HCT116 (cell line): ENCODE data around the gene AVP. TPM values are rescaled to one million over a fixed set of nuclear protein-coding genes. Genes with fewer than 3 reads are reported as not detected.

Source experiments
- ATAC-seq: fragments of 200-7000 bp; cut with Tn5 transposase; 2 replicates; pipeline ENCODE4 v1.9.1; 2020; ENCODE audit warnings: mild to moderate bottlenecking, moderate library complexity
- BruUV-seq: library from RNA; stranded (reverse); fragments of 400-500 nt; replicated peaks from 2 replicates; lab custom pipeline; 2021; lab: Mats Ljungman, UMichigan
- CTCF ChIA-PET: fragments of 300-600 bp; sonication (Branson Sonifier 250); formaldehyde crosslinking; loops from one replicate; lab custom pipeline; 2021; ENCODE audit warnings: antibody characterized with exemption; lab: Charles Lee
- POLR2A ChIA-PET: fragments of 300-600, 350-600 bp; sonication (Branson Sonifier 250); formaldehyde crosslinking; loops from one replicate; lab custom pipeline; 2021; ENCODE audit warnings: antibody characterized with exemption; lab: Charles Lee
- RAD21 ChIA-PET, 2 experiments: fragments of 300-600 bp; sonication (Branson Sonifier 250); formaldehyde crosslinking; loops; one replicate each; lab custom pipeline; 2023; ENCODE audit warnings: low total read pairs in 2 of 2; ENCODE audit not compliant: uncharacterized antibody in 2 of 2, unreplicated experiment in 2 of 2, low non-redundant PET in 1 of 2; lab: Charles Lee
- DNase-seq: peaks from one replicate; pipeline ENCODE4 v3.0.0-alpha.2; 2010; ENCODE audit warnings: low read depth, low spot score
- H2AFZ ChIP-seq: fragments of 200-600 bp; shearing (Covaris generic), sonication (generic); 2 replicates; pipeline ENCODE4 v1.6.1; 2017; ENCODE audit warnings: low read depth, mixed run types, mixed read lengths, antibody characterized with exemption, low read length; ENCODE audit not compliant: poor library complexity, severe bottlenecking
- H3K27ac ChIP-seq: 2 replicates; pipeline ENCODE4 v1.5.1; 2012; ENCODE audit warnings: low read depth, low read length
- H3K27me3 ChIP-seq: fragments of 200-600 bp; sonication (generic); 2 replicates; pipeline ENCODE4 v1.6.1; 2016; ENCODE audit warnings: mixed run types, low read length, mixed read lengths; ENCODE audit not compliant: insufficient read depth
- H3K36me3 ChIP-seq, 2 experiments: fragments of 200-500 bp in 1 of 2; fragments of 200-600 bp in 1 of 2; sonication (Bioruptor generic) in 1 of 2; sonication (generic) in 1 of 2; 2 replicates each; pipeline versions ENCODE4 v1.5.1 to v1.6.1; 2014 to 2016; ENCODE audit warnings: low read length in 2 of 2, inconsistent platforms in 1 of 2, mixed read lengths in 1 of 2, mixed run types in 1 of 2; ENCODE audit not compliant: insufficient read depth in 2 of 2, control insufficient read depth in 1 of 2
- H3K4me1 ChIP-seq, 2 experiments: fragments of 200-600 bp in 1 of 2; sonication (generic) in 1 of 2; 2 replicates each; pipeline versions ENCODE4 v1.5.1 to v1.6.1; 2012 to 2017; ENCODE audit warnings: low read length in 2 of 2, inconsistent platforms in 1 of 2, mild to moderate bottlenecking in 1 of 2, mixed read lengths in 1 of 2, mixed run types in 1 of 2, moderate library complexity in 1 of 2; ENCODE audit not compliant: insufficient read depth in 2 of 2, control insufficient read depth in 1 of 2
- H3K4me2 ChIP-seq: fragments of 200-600 bp; sonication (generic); 2 replicates; pipeline ENCODE4 v1.6.1; 2017; ENCODE audit warnings: mixed run types, low read length, mixed read lengths
- H3K4me3 ChIP-seq, 2 experiments: fragments of 200-600 bp in 1 of 2; sonication (generic) in 1 of 2; replicated peaks in 1 of 2; 2 replicates each; pipeline ENCODE4 v1.5.1; 2011 to 2016; ENCODE audit warnings: low read length in 2 of 2, control low read depth in 1 of 2, low read depth in 1 of 2, mild to moderate bottlenecking in 1 of 2, mixed read lengths in 1 of 2, mixed run types in 1 of 2
- H3K79me2 ChIP-seq: fragments of 200-600 bp; sonication (generic); 2 replicates; pipeline ENCODE4 v1.6.1; 2017; ENCODE audit warnings: mild to moderate bottlenecking, mixed run types, low read length, moderate library complexity, mixed read lengths; ENCODE audit not compliant: insufficient read depth
- H3K9ac ChIP-seq: fragments of 200-600 bp; sonication (generic); 2 replicates; pipeline ENCODE4 v1.6.1; 2016; ENCODE audit warnings: low read length, mixed read lengths
- H3K9me2 ChIP-seq: fragments of 200-600 bp; sonication (generic), shearing (Covaris generic); 2 replicates; pipeline ENCODE4 v1.6.1; 2017; ENCODE audit warnings: mixed run types, mild to moderate bottlenecking, moderate library complexity; ENCODE audit not compliant: insufficient read depth
- H3K9me3 ChIP-seq, 2 experiments: fragments of 200-500 bp in 1 of 2; fragments of 200-600 bp in 1 of 2; sonication (Bioruptor generic) in 1 of 2; sonication (generic) in 1 of 2; 2 replicates each; pipeline ENCODE4 v1.6.1; 2014 to 2017; ENCODE audit warnings: low read length in 2 of 2, mixed read lengths in 2 of 2, inconsistent platforms in 1 of 2, low read depth in 1 of 2, mild to moderate bottlenecking in 1 of 2, mixed run types in 1 of 2, moderate library complexity in 1 of 2; ENCODE audit not compliant: control insufficient read depth in 1 of 2, insufficient read depth in 1 of 2
- H4K20me1 ChIP-seq: fragments of 200-600 bp; sonication (generic), shearing (Covaris generic); 2 replicates; pipeline ENCODE4 v1.6.1; 2017; ENCODE audit warnings: mixed run types, mild to moderate bottlenecking, moderate library complexity; ENCODE audit not compliant: insufficient read depth
- ATF3 ChIP-seq: IDR thresholded peaks from 2 replicates; pipeline ENCODE4 v1.6.1; 2012
- CBX3 ChIP-seq: IDR thresholded peaks from 2 replicates; pipeline ENCODE4 v1.6.1; 2012; ENCODE audit warnings: low read depth
- CEBPB ChIP-seq: IDR thresholded peaks from 2 replicates; pipeline ENCODE4 v1.6.1; 2012; ENCODE audit warnings: low read depth
- CTCF ChIP-seq, 3 experiments: fragments of 200-600 bp in 1 of 3; sonication (generic) in 1 of 3; IDR thresholded peaks in 2 of 3; conservative IDR thresholded peaks in 1 of 3; 2 replicates each; pipeline ENCODE4 v1.5.1; 2012 to 2017; ENCODE audit warnings: low read depth in 2 of 3, low read length in 2 of 3, antibody characterized with exemption in 1 of 3, borderline replicate concordance in 1 of 3, control low read depth in 1 of 3, mild to moderate bottlenecking in 1 of 3, mixed read lengths in 1 of 3, mixed run types in 1 of 3, moderate library complexity in 1 of 3; ENCODE audit not compliant: insufficient read depth in 1 of 3
- EGR1 ChIP-seq: IDR thresholded peaks from 2 replicates; pipeline ENCODE4 v1.6.1; 2012; ENCODE audit warnings: low read depth
- EZH2 ChIP-seq: fragments of 200-600 bp; sonication (generic); IDR thresholded peaks from 2 replicates; pipeline ENCODE4 v1.6.1; 2017; ENCODE audit warnings: antibody characterized with exemption, mixed run types
- FOSL1 ChIP-seq: IDR thresholded peaks from 2 replicates; pipeline ENCODE4 v1.6.1; 2012; ENCODE audit warnings: low read depth
- JUND ChIP-seq: IDR thresholded peaks from 2 replicates; pipeline ENCODE4 v1.6.1; 2012
- POLR2A ChIP-seq: IDR thresholded peaks from 2 replicates; pipeline ENCODE4 v1.7.0; 2011; ENCODE audit warnings: borderline replicate concordance; ENCODE audit not compliant: insufficient read depth, insufficient read length; ENCODE audit errors: extremely low read depth
- POLR2AphosphoS5 ChIP-seq: IDR thresholded peaks from 2 replicates; pipeline ENCODE4 v1.6.1; 2011; ENCODE audit warnings: mild to moderate bottlenecking, low read depth, low read length, moderate library complexity
- RAD21 ChIP-seq: IDR thresholded peaks from 2 replicates; pipeline ENCODE4 v1.6.1; 2012; ENCODE audit warnings: low read depth, mild to moderate bottlenecking
- SP1 ChIP-seq: IDR thresholded peaks from 2 replicates; pipeline ENCODE4 v1.6.1; 2012; ENCODE audit warnings: low read depth
- SRF ChIP-seq: IDR thresholded peaks from 2 replicates; pipeline ENCODE4 v1.6.1; 2012; ENCODE audit warnings: low read depth
- YY1 ChIP-seq: IDR thresholded peaks from 2 replicates; pipeline ENCODE4 v1.6.1; 2011; ENCODE audit warnings: low read length, low read depth, moderate library complexity, mild to moderate bottlenecking; ENCODE audit not compliant: insufficient replicate concordance; ENCODE audit errors: extremely low read depth
- ZBTB33 ChIP-seq: IDR thresholded peaks from 2 replicates; pipeline ENCODE4 v1.6.1; 2011; ENCODE audit warnings: mild to moderate bottlenecking, low read length, moderate library complexity; ENCODE audit not compliant: insufficient replicate concordance; ENCODE audit errors: extremely low read depth
- ZFX ChIP-seq: fragments of 450-650 bp; IDR thresholded peaks from 2 replicates; pipeline ENCODE4 v1.6.1; 2017
- ZNF274 ChIP-seq: fragments of 200-500 bp; sonication (Bioruptor generic); IDR thresholded peaks from 2 replicates; pipeline ENCODE4 v1.6.1; 2014; ENCODE audit warnings: mild to moderate bottlenecking, low read depth, low read length, inconsistent platforms
- intact Hi-C: fragments of 100-400 bp; cut with micrococcal nuclease; formaldehyde crosslinking; loops from 2 replicates; pipeline ENCODE4 v1.10.0; 2022
- total RNA-seq: library from RNA; stranded (reverse); gene quantifications from one replicate; pipeline ENCODE4 v1.2.1, GENCODE V29; 2021; ENCODE audit not compliant: unreplicated experiment

The AVP gene
- total RNA-seq, 1 experiment from 2014 or later: not detected

- ATAC-seq (no peak), DNase-seq (no peak)
- Histone ChIP-seq H3K79me2 (no peaks in the 10 kb centered on the region), H3K4me2 (no peak overlapping the region), H3K4me1 (no peaks in the 10 kb centered on the region), H3K27ac (no peak overlapping the region), H3K9ac (no peak overlapping the region), H3K9me2 (no peaks in the 10 kb centered on the region), H4K20me1 (no peaks in the 10 kb centered on the region), H3K9me3 (no peaks in the 10 kb centered on the region), H2AFZ (no peak overlapping the region), H3K36me3 (no peaks in the 10 kb centered on the region; a peak in 1 of 4 replicates), H3K4me3 (no peak overlapping the region), H3K27me3 (no peaks in the 10 kb centered on the region)
- no TSS peak for BruUV-seq
- RAD21 ChIA-PET: no interaction called here
- POLR2A ChIA-PET: no interaction called here
- CTCF ChIA-PET: no interaction called here
- intact Hi-C loops: no loop called here
- TF ChIP-seq YY1 (no peak), RAD21 (no peak), CBX3 (no peak), POLR2AphosphoS5 (no peak), SRF (no peak), EGR1 (no peak), ATF3 (no peak), EZH2 (no peak), FOSL1 (no peak), CTCF (IDR thresholded peaks at IDR 0.05 in 2 of 3, conservative IDR thresholded peaks at IDR 0.05 in 1 of 3; ENCODE audit: borderline replicate concordance in 1 of 3, insufficient read depth in 1 of 3, low read depth in 2 of 3, low read length in 2 of 3) (no peak), ZFX (no peak), ZBTB33 (no peak), POLR2A (no peak), ZNF274 (no peak), SP1 (no peak), CEBPB (no peak), JUND (no peak)
These were observed 22.3 kb upstream of the AVP start for GRCh38 chr20:3106658-3107463.
